Right lobe of liver (tissue), 6 donors: ENCODE data around the gene PILRA. TPM values are rescaled to one million over a fixed set of nuclear protein-coding genes. Genes with fewer than 3 reads are reported as not detected.
"Not testable (repeated sequence)": the region's sequence is repeated elsewhere in the genome, so short reads cannot be mapped to it uniquely, and the experiment has no call there.

Source experiments
- ATAC-seq, 4 donors: fragments of 200-7000 bp; cut with Tn5 transposase; one replicate each; pipeline ENCODE4 v1.9.1; 2020; ENCODE audit warnings: mild to moderate bottlenecking in 4 of 4, moderate library complexity in 4 of 4
- DNase-seq, 3 donors: peaks; one replicate each; pipeline ENCODE4 v3.0.0-alpha.2; 2020
- H3K27ac ChIP-seq, 3 donors: fragments of 200-600 bp; one replicate each; pipeline ENCODE4 v1.8.0; 2022
- H3K27me3 ChIP-seq, 2 donors: fragments of 200-600 bp; one replicate each; pipeline ENCODE4 v1.8.0; 2022
- H3K36me3 ChIP-seq, 4 donors: fragments of 200-600 bp; sonication (generic) in 1 of 4; one replicate each; pipeline versions ENCODE4 v1.5.1 to v1.8.0; 2017 to 2022; ENCODE audit warnings: control low read depth in 1 of 4
- H3K4me1 ChIP-seq, 4 donors: fragments of 200-600 bp; sonication (generic) in 1 of 4; one replicate each; pipeline versions ENCODE4 v1.5.1 to v1.8.0; 2017 to 2022; ENCODE audit warnings: control low read depth in 1 of 4
- H3K4me3 ChIP-seq, 3 donors: fragments of 200-600 bp; one replicate each; pipeline ENCODE4 v1.8.0; 2022
- H3K9me3 ChIP-seq, 4 donors: fragments of 200-600 bp; sonication (generic) in 1 of 4; one replicate each; pipeline versions ENCODE4 v1.5.1 to v1.8.0; 2017 to 2022; ENCODE audit warnings: control low read depth in 1 of 4
- CTCF ChIP-seq, 4 donors: fragments of 200-600 bp in 3 of 4; fragments of 450-650 bp in 1 of 4; IDR thresholded peaks; one replicate each; pipeline versions ENCODE4 v1.5.1 to v1.8.0; 2016 to 2022; ENCODE audit warnings: antibody characterized with exemption in 4 of 4, mild to moderate bottlenecking in 2 of 4
- POLR2A ChIP-seq: fragments of 450-650 bp; IDR thresholded peaks from one replicate; pipeline ENCODE4 v1.6.1; 2017; ENCODE audit warnings: antibody characterized with exemption, mild to moderate bottlenecking
- WGBS: methylation state at CpG from one replicate; pipeline ENCODE4 v1.1.6; 2018; ENCODE audit warnings: low coverage, low lambda C conversion rate; ENCODE audit not compliant: insufficient coverage; ENCODE audit errors: missing lambda C conversion rate; 5-methylcytosine and 5-hydroxymethylcytosine counted together
- intact Hi-C, 2 donors: fragments of 100-400 bp; cut with DNase I; formaldehyde crosslinking; loops; one replicate each; pipeline versions ENCODE4 v1.11.2 to v1.14.1; 2022
- total RNA-seq, 6 experiments: library from RNA; depleted of rRNA in 2 of 6; stranded (reverse); fragments of >200 nt in 2 of 6; fragmentation: NEBNext Ultra II Directional in 3 of 6; extraction: Animal tissue kit (Norgen Biotek cat#: 25700) in 3 of 6; gene quantifications; one replicate each; pipeline versions ENCODE4 v1.1.0 to v1.2.4, GENCODE V29; 2016 to 2023
- donor health status: DM: no; HTN: yes; CAD: no.
- donor health status: DM: no; HTN: no; CAD: no.
- donor health status: DM: no; HTN: no; CAD: no.
- donor health status: DM: no; HTN: yes; CAD: no.
- donor health status: DM: no; HTN: yes; CAD: no.

The PILRA gene
- total RNA-seq, 6 experiments from 2014 or later = 1.4 to 7.1 (median 4.0) TPM

GRCh38 chr7:100434297-100435144 lies 61.2 kb downstream of the PILRA start:
- WGBS = 72% methylated on average over 20 of the region's 22 CpGs
- peak overlapping the region; percentile 80 to 92 (median 84) for H3K4me3 ChIP-seq
- H3K4me1 ChIP-seq = peaks cover 0 to 34% (median 3%) of the 10 kb centered on the region in 4 donors
- peak overlapping the region in 1 of 3 donors; percentile 99 for H3K27ac ChIP-seq
- H3K36me3 ChIP-seq = peaks cover 0 to 21% (median 4%) of the 10 kb centered on the region in 4 donors
- intact Hi-C loops = no loop called here
- ATAC-seq (no peak), DNase-seq (no peak)
- no peaks in the 10 kb centered on the region for H3K27me3 ChIP-seq
- TF ChIP-seq POLR2A (no peak), CTCF (IDR thresholded peaks at IDR 0.05) (no peak)
- H3K9me3 ChIP-seq = no peaks in the 10 kb centered on the region

GRCh38 chr7:100435401-100436304 lies 62.4 kb downstream of the PILRA start:
- Histone ChIP-seq H3K9me3 (no peaks in the 10 kb centered on the region), H3K27me3 (no peaks in the 10 kb centered on the region), H3K36me3 (peaks cover 0 to 21% (median 4%) of the 10 kb centered on the region in 4 donors), H3K4me1 (peaks cover 0 to 29% (median 3%) of the 10 kb centered on the region in 4 donors), H3K4me3 (peak overlapping the region; percentile 80 to 92 (median 84)), H3K27ac (peak overlapping the region; percentile 88 to 99 (median 99))
- TF ChIP-seq CTCF (IDR thresholded peaks at IDR 0.05) (no peak), POLR2A (no peak)
- 8% methylated on average over 10 of the region's 81 CpGs for WGBS
- peak; percentile 67 to 78 (median 76) for DNase-seq
- ATAC-seq = peak; percentile 24 to 61 (median 48)
- intact Hi-C loops = no loop called here

GRCh38 chr7:100437150-100438100 lies 64.1 kb downstream of the PILRA start:
- intact Hi-C loops = no loop called here
- no peak for ATAC-seq
- H3K27ac ChIP-seq = peak overlapping the region; percentile 88 to 99 (median 99)
- no peaks in the 10 kb centered on the region for H3K27me3 ChIP-seq
- H3K4me3 ChIP-seq = peak overlapping the region in 2 of 3 donors; percentile 80 to 92
- DNase-seq = peak; percentile 38 to 60 (median 50)
- TF ChIP-seq CTCF (IDR thresholded peaks at IDR 0.05) (no peak), POLR2A (no peak)
- peaks cover 0 to 19% (median 3%) of the 10 kb centered on the region in 4 donors for H3K4me1 ChIP-seq
- H3K36me3 ChIP-seq = peaks cover 0 to 21% (median 4%) of the 10 kb centered on the region in 4 donors
- 81% methylated on average over 16 of the region's 28 CpGs for WGBS
- H3K9me3 ChIP-seq = no peaks in the 10 kb centered on the region

GRCh38 chr7:100438172-100438571 lies 64.9 kb downstream of the PILRA start:
- Histone ChIP-seq H3K9me3 (no peaks in the 10 kb centered on the region), H3K27ac (no peak overlapping the region), H3K27me3 (no peaks in the 10 kb centered on the region), H3K4me3 (no peak overlapping the region), H3K4me1 (peaks cover 0 to 16% (median 3%) of the 10 kb centered on the region in 4 donors), H3K36me3 (peaks cover 0 to 17% (median 3%) of the 10 kb centered on the region in 4 donors)
- DNase-seq (no peak), ATAC-seq (no peak)
- intact Hi-C loops = no loop called here
- 42% methylated on average over 2 of the region's 2 CpGs for WGBS
- no peak for TF ChIP-seq CTCF (IDR thresholded peaks at IDR 0.05)
- TF ChIP-seq POLR2A = no peak

- 94% methylated on average over 8 of the region's 8 CpGs for WGBS
- H3K4me3 ChIP-seq, ATAC-seq, DNase-seq, intact Hi-C loops, H3K9me3 ChIP-seq, H3K27ac ChIP-seq, H3K27me3 ChIP-seq: not testable (repeated sequence)
- Histone ChIP-seq H3K36me3 (peaks cover 0 to 12% (median under 1%) of the 10 kb centered on the region in 4 donors), H3K4me1 (peaks cover 0 to 16% (median 3%) of the 10 kb centered on the region in 4 donors)
Measured at GRCh38 chr7:100438731-100439130, 65.4 kb downstream of the PILRA start.

GRCh38 chr7:100439244-100439643 lies 66.0 kb downstream of the PILRA start:
- H3K36me3 ChIP-seq, ATAC-seq, intact Hi-C loops, H3K9me3 ChIP-seq, H3K4me3 ChIP-seq, H3K27me3 ChIP-seq: not testable (repeated sequence)
- peak in 1 of 3 donors; percentile 26 for DNase-seq
- WGBS = 88% methylated on average over 4 of the region's 7 CpGs
- peaks cover 0 to 19% (median 3%) of the 10 kb centered on the region in 4 donors for H3K4me1 ChIP-seq
- H3K27ac ChIP-seq = peak overlapping the region in 1 of 3 donors; percentile 7
